ENCODE measurements around the gene SEMA3G.
A peak's percentile ranks its signal among the peaks of the same experiment; 100 is the strongest.

Gene SEMA3G

DNA sequence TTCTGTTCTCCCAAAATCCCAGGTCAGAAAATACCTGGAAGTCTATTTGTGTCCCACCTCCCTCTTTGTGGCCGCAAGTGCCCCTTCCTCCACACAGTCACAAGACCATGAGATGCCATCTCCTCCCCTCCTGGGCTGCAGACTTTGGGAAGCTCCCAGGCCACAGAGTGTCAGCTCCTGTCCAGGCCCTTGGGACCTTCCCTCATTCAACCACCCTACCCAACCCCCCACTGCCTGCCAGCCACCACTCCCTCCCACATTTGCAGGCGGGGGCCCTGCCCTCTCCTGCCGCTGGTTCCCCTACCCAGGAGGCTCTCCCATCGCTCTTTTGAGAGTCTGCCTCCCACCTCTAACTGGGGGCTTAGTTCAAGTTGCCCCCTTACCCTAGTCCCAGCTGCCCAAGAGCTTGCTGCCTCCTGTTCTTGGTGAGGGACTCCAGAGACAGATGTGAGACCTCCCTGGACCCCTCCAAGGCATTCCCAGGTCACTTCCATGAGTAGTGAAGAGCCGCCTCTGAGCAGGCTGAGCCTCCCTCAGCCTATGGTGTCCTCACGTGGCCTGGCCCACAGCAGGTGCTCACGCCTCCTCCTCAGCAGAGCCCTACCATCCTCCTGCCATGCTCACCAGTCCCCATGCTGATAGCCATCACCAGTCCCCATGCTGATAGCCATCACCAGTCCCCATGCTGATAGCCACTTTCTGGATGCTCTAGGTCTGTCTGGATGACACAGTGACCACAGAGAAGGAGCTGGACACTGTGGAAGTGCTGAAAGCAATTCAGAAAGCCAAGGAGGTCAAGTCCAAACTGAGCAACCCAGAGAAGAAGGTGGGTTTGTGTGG, 34.4 kb upstream of the SEMA3G start:
- DNase-seq (ENCODE audit: low spot score) = no peak

DNA sequence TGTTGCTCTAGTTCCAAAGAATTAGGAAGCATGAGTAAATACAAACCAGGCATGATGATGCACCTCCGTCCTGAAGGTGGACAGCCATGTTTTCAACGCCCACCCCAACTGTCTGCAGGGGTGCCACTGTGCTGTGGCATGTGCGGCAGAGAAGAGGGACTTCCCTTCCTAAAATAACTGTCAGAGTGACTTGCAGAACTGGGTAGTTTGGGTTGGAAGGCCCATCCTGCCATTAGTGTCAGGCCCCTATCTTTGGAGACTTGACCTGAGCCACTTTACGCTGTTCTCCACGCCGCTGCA, 32.8 kb upstream of the SEMA3G start:
- DNase-seq (ENCODE audit: low spot score) = no peak

DNA sequence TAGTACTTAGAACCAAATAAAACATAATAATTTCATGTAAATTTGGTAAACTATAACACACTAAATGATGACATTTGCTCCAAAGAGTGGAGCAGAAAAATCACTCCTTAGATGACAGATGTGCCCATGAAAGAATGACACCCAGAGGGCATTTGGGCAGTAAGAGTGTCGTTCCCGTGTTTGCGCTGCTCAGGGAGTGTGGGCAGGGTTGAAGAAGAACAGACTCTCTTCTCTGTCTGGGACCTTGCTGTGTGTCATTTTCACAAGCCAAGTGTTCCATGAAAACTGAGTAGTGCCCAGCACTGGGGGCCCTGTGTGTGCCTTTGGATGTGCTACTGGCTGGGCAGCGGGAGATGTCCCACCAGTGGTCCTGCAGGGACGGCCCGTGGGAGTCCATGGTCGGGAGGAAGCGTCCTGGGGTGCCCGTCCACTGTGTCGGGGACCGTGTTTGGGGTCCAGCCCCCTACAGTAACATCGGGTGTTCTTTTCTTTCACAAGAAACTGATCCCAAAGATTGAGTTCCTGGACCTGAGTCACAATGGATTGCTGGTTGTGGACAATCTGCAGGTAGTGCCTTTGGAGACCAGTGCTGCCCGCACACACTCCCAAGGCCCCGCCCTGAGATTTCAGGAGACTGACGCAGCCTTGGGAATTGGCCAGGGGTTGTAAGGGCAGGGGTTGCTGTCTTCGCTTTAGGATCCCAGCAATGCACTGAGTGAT, 32.3 kb upstream of the SEMA3G start:
- DNase-seq (ENCODE audit: low spot score) = no peak

DNA sequence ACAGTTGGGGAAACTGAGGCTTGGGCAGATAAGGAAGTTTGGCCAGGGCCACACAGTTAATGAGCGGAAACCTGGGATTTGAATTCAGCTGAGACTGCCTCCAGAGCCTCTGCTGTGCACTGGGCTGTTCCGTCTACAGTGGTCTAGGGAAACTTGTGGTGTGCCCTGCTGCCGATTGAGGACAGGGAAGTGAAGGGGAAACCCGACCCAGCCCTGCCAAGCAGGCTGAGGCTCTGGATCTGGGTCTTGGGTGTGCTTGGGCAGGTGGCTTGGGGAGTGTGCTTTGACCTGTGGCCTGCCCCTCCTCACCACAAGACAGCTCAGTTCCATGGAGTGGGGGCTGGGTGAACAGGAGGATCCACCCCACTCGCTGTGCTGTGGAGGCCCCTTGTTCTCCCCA, 28.1 kb upstream of the SEMA3G start:
- no peak for DNase-seq (ENCODE audit: low spot score)

DNA sequence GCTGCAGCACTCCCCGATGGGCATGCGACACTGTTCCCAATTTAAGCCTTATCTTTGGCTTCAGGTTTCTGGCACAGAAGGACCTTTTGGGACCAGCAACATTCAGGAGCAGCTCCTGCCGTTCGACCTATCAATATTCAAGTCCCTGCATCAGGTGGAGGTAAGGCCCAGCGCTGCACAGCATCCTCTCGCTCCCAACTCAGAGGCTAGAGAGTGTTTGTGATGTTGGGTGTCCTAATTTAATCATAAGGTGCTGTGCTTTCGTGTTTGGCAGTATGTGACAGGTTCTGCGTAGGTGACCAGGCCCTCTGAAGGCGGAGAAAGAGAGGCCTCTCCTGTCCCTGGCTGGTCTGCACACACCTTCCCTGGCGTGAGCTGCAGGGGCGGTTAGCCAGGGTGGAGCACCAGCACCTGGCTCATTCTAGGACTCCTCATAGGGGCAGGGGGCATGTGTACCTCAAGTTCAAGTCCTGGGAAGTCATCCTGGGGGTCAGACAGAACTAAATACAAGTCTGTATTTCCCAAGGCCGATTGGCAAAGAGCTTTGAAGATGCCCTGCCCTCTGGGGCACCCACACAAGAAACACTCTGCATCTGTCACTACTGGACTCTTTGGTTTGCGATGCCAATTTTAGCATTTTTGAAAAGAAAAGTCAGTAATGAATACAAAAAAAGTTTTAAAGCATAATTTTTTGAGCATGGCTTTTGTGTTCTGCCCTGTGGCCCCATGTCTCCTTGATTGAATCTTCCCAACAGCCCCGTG, 27.5 kb upstream of the SEMA3G start:
- DNase-seq (ENCODE audit: low spot score) = no peak

DNA sequence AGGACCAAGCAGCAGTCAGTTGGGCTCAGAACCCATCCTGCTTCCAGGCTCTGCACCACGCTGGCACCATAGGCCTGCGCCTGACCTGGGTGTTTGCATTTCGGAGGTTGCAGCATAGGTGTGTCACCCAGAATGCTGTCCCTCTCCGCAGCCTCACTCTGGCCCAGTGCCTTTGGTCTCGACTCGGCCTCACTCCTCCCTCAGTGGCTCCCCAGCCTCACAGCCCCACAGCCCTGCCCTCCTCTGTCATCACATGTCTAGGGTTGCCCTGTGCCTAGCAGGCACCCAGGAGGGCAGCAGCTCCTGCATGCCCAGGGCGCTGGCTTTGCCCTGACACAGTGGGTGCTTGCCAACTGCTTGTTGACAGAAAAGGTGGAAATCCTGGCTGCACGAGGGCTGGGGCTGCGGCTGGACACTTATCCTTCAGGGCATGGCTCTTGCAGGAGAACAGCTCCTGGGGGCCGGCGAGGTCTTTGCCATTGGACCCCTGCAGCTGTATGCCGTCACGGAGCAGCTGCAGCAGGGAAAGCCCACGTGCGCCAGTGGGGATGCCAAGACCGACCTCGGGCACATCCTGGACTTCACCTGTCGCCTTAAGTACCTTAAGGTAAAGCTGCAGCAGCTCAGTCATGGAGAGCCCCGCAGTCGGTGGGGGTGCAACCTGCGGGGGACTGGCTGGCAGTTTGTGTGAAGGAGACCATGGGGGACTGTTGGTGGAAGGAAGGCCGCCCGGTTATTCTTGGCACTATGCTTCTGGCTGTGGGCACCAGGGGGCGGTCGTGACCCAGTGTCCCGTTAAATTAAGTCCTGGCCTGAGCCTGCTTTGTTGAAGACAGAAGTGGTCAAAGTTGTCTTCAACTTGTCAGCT, 26.7 kb upstream of the SEMA3G start:
- no peak for DNase-seq (ENCODE audit: low spot score)

DNA sequence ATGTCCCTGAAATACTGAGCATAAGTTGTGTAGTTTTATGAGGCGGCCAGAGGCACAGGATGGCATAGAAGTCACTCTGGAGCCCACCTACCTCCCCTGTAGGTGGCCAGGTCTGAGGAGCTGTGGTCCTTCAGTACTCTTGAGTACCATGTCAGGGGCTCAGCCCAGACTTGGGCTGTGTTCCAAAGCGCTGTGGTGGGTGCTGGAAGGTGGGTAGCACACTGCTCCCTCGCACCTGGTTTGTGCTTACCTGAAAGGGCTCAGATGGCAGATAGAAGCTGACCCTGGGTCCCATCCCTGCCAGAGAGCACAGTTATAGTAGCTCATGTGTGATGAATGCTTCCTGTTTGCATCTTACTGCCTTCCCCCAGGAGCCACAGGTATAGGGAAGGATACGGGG, 26.0 kb upstream of the SEMA3G start:
- DNase-seq (ENCODE audit: low spot score) = no peak

DNA sequence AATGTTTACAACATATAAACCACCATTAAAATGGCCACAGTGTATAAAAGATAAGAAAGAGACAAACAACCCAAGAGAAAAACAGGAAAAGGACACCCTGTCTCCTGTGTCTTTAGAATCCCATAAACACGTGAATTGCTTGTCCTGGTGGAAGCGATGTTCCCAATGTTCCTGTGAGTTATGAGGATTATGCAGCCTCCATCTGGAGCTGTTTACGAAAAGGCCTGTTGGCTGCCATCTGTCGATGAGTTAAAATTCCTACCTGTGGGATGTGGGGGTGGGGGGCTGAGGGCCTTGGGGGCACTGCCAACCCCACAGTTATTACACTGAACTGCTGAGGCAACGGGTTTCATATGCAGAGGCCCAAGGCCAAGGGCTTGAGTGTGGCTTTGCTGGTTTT, 24.1 kb upstream of the SEMA3G start:
- DNase-seq (ENCODE audit: low spot score) = no peak

DNA sequence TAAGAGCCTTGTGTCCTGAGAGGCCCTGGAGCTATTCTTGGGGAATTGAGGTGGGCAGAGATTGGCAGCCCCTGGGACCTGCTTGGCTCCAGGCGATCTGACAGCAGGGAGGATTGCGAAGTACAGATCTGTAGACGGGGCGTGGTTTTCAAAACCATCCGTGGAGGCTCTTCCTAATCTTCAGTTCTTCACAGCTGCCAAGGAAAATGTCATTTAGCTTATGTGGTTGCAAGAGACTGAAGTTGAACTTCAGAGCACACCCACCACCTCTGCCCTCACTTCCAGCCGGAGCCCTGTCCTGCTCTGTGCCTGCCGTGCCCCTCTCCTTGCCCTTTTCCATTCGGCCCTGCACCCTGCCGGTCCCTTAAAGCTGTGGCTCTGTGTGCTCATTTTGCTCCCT, 23.4 kb upstream of the SEMA3G start:
- DNase-seq (ENCODE audit: low spot score) = no peak

DNA sequence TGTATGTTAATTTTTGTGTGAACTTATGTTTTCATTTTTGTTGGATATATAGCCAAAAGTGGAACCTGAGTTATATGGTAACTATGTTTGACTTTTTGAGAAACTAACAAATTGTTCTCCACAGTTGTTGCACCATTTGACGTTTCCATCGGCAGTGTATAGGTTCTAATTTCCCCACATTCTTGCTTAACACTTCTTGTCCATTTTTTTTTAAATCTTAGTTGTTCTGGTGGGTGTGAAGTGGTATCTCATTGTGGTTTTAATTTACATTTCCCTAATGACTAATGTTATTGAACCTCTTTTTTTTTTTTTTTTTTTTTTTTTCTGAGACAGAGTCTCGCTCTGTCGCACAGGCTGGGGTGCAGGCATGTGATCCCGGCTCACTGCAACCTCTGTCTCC, 18.5 kb upstream of the SEMA3G start:
- DNase-seq (ENCODE audit: low spot score) = no peak

DNA sequence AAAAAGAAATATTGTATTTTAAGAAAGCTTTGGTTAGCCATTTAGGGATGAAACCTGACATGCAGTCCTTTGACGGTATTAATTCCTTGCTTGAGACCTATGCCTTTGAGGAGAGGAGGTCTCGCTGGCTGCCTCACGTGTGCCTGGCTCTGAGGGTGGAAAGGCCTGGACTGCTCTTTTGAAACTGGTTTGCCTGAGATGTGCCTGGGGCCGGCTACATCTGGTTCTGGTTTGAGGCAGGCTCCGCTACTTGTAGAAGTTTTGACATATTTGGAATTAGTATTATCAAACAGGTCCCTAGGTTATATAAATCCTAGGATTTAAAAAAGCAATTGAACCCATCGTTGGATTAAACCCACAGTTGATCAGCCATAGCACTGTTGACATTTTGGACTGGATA, 17.0 kb upstream of the SEMA3G start:
- no peak for DNase-seq (ENCODE audit: low spot score)

DNA sequence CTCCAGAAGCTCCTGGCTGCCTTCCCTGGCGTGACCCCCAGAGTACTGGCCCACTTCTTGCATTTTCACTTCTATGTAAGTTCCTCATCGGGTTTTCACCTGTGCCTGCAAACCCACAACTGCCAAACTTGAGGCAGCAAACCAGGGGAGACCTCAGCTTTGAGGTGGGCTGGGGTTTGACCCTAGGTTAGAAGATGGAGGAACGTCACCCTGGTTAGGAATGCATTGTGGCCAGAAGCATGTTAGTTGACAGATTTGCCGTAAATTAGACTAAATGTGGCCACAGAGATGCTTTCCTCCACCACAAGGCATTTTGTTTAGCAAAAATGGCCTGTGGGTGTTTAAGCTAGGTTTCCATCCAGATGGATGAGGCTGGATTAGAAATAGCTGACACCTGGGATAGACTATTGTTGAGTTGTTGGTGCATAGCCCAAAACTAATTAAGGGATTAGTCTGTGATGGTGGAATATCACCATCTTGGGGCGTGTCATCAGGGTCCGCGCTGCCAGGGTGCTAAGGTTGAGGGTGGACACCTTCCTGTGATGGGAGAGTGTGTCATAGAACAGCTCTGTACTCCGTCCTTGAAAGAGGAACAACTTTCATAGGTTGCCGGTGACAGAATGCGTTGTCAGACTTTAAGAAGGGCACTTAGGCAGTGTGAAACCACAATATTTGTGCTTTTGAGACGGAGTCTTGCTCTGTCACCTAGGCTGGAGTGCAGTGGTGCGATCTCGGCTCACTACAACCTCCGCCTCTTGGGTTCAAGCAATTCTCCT, 14.1 kb upstream of the SEMA3G start:
- no peak for DNase-seq (ENCODE audit: low spot score)

DNA sequence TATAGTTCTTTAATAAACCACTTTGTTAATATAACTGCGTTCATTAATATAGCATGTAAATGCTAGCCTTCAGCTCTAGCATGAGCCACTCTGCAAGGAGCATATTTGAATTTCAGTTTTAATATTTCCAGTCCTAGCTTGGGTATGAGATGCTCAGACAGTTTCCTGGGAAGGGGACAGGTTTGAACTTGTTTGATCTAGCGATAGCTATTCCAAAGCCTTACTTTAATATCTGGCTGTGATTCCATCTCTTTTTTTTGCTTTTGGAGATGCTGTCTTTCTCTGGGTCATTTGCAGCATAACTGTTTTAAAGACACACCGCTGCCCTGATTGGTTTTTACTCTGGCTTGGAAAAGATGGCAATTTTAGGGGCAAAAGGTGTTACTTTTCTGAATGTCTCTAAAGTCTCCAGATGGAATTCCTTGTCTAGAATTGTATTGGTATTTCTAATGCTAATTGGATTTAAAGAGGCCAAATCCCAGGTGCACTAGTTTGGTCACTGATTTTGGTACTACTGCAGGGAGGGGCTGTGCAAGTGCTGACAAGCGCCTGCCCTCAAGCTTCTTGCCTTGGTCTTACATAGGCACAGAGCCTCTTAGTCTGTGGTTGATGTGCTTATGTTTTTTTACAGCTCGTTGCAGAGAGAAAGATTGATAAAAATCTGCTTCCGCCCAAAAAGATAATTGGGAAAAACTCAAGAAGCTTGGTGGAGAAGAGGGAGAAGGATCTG, 13.3 kb upstream of the SEMA3G start:
- DNase-seq (ENCODE audit: low spot score) = no peak

DNA sequence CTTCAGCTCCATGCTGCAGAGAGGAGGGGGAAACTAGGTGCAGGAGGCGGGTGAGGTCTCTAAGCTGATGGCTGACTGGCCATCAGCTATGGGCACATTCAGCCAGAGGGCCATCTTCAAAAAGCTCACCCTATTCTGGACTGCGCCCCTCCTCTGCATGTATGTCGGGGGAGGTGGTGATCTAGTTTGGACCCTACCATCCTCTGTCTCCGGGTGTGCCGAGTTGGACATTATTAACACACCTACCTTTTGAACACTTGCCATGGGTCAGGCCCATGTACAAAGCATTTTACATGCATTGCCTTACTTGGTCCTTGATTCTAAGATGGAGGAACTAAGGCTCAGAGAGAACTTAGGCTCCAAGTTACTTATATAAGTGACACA, 11.9 kb upstream of the SEMA3G start:
- peak; percentile 15 for DNase-seq (ENCODE audit: low spot score)

DNA sequence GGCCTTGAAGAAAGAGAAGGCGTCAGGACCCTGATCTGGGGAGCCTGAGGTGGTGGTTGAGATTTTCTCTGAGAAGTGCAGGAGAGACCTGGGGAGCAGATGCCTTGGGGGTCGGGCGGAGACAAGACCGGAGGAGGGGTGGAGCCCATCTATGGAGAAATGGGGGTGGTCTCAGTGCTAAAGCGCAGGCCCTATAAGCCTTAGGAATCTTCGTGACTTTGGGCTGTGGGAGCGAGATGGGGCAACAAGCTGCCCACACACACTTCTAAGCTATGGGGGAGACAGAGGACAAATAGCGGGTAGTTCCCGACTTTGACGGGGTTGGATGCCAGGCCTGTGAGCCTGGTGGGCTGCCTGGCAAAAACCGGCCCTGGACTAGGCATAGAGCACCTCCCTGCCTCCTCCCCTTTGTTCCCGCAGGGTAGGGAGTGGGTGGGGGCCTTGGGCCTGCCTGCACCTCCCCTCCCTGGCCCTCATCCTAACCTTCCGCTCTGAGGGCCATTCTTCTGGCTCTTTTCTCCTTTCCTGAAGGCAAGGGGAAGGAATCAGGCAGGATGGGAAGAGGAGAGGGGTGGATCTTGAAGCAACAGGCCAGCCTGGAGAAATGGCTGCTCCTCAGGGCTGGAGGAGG, 11.4 kb upstream of the SEMA3G start:
- peak; percentile 22 for DNase-seq (ENCODE audit: low spot score)

DNA sequence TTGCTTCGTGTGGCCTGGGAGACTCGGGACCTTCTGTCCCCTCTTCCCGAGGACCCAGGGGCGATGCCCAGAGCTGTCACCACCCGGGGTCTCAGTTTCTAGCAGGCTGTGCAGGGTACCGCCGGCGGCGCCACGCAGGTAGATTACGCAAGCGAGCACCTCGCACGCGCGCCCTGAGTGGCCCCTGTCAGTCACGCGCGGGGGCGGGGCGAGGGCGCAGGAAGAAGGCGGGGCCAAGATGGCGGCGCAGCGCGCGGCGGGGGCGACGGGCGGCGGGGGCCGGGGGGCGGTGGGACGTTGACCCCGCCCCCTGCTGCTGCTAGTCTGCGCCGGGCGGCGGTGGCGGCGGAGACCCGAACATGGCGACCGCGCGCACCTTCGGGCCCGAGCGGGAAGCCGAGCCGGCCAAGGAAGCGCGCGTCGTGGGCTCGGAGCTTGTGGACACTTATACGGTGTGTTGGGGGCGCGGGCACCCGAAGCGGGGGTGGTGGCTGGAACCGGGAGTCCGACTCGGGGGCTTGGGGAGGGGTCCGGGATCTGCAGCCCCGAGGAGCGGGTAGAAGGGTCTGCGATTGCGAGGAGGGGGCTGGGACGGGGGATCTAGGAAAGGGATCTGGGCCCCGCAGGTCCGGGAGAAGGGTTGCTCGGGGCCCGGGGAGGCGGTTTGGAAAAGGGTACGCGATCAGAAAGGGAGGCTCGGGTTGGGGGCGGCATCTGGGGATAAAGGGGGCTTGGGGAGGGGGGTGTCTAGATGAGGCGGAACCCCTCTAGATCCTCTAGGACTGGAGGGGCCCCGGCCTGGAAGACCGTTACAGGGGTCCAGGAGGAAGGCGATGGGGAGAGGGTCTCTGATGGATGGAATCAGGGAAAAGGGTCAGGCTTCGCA, 10.6 kb upstream of the SEMA3G start, which contains the start of gene NISCH:
Gene NISCH, plus strand, starts transcription at position 322 of the 886 bp plus-strand sequence. Its CDS starts 38 bp downstream, at position 360.
- peak; percentile 86 for DNase-seq (ENCODE audit: low spot score)

DNA sequence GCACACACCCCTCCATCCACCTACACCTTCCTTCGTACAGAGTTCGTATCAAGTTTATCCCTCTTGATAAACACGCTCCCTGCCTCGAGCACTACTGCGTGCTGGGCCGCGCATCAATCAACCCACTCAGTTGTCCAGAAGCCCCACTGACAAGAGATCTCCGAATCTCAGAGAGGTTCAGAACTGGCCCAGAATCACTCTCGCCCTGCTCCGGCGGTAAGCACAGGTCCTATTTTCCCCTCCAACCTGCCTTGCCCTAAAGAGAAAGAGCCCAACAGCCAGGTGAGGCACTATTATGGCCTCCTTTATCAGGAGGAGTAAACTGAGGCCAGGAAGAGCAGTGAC, 10.0 kb upstream of the SEMA3G start:
- no peak for DNase-seq (ENCODE audit: low spot score)

DNA sequence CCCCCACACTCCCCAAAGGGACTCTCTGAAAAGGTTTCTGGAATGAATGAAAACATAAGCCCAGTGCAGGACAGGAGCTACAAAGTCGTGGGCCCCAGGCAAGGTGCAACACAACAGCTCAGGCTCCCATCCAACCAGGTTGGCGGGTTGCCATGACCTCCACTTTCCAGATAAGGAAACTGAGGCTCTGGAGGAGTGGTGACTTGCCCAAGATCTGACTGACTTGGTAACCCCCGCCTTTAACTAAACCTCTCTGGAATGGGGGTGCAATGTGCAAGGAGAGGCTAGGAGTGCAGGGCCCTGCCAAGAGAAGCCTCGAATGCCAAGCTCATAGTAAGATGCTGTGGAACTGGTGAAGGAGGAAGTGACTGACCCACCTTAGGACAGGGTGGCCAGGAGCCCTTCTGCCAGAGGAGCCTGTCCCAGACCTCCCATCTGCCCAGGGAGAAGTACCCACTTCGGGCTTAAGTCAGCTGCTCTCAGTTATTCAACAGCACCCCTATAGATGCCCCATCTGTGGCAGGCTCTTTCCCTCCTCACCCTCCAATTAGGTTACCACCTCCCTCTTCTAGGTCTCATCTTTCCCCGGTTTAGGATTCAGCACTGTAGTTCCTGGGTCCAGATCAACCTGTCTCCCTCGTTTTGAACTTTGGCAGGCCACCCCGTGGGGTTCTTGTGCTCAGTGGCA, 9.5 kb upstream of the SEMA3G start:
- DNase-seq (ENCODE audit: low spot score) = no peak
